GM12864 (cell line): ENCODE data around the gene CELA3B.
"Not testable (repeated sequence)": the region's sequence is repeated elsewhere in the genome, so short reads cannot be mapped to it uniquely, and the experiment has no call there.

Source experiments
- DNase-seq: peaks from one replicate; pipeline ENCODE4 v3.0.0-alpha.2; 2011; ENCODE audit warnings: low read depth
- H3K4me3 ChIP-seq: 2 replicates; pipeline ENCODE4 v1.5.1; 2011; ENCODE audit warnings: mild to moderate bottlenecking, low read depth, low read length, control low read depth
- CTCF ChIP-seq: IDR thresholded peaks from 2 replicates; pipeline ENCODE4 v1.5.1; 2011; ENCODE audit warnings: low read depth, mild to moderate bottlenecking, moderate library complexity, low read length, control low read depth, inconsistent platforms; ENCODE audit errors: missing control alignments

Gene CELA3B

DNA sequence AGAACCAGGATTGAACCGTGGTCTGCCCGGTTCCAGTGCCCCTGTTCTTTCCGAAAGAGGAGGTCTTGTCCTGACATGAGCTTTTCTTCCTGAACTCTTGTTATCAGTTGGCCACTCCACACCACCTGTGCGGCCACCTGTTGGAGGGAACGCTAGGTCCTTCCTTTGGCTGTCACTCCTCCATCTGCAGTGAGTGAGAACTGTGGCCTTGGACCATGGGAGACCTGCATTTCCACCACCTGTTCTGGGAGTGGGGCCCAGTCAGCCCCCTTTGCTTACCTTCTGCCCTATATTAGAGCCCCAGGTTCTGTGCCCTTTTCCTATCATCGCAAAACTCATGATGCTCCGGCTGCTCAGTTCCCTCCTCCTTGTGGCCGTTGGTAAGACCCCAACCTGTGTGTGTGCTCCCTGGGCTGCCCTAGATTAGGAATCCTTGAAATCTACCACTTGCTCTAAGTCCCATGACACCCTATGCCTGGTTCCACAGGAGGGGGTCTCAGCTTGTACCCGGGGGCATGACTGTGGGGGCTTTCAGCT, at the start of gene CELA3B:
CELA3B (plus strand) TSS at position 320 of the 537 bp plus-strand sequence; CDS start at position 338, 18 bp downstream.
- not testable (repeated sequence) for DNase-seq, H3K4me3 ChIP-seq

GRCh38 chr1:21927533-21928237, 49.1 kb upstream of the CELA3B start:
- TF ChIP-seq CTCF, result no peak
- no peak overlapping the region for H3K4me3 ChIP-seq
- no peak for DNase-seq

DNA sequence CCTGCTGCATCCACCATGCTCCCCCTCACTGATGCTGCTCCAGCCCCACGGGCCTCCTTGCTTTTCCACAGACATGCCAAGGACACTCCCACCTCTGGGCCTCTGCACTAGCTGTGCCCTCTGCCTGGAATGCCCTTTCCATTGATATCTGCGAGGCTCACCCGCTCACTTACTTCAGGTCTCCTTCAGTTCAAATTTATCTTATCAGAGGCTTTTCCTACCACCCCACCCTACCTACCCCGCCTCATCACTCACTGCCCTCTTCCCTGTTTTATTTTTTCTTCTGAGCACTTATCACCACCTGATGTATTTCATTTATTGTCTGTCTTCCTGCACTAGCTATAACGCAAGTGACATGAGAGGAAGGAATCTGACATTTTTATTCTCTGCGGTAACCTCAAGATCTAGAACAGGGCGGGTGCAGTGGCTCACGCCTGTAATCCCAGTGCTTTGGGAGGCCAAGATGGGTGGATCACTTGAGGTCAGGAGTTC, 46.7 kb upstream of the CELA3B start:
- no peak for DNase-seq
- no peak overlapping the region for H3K4me3 ChIP-seq
- no peak for TF ChIP-seq CTCF

DNA sequence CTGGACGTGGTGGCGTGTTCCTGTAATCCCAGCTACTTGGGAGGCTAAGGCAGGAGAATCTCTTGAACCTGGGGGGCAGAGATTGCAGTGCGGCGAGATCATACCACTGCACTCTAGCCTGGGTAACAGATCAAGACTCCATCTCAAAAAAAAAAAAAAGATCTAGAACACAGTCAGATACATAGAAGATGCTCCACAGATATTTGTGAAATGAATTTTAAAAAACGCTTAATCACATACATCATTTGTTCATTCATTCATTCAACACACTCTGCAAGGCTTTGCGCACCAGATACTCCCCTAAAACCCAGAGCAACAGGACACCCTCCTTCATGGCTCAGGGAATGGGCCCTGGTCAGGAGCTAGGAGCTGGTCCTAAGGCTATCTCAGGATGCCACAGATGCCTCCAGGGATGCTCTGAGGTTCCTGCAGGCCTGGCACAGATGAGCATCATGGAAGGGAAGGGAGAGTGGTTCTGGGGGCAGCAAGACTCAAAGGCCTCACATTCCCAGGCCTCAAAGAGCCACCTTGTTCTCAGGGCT, 46.1 kb upstream of the CELA3B start:
- H3K4me3 ChIP-seq, result no peak overlapping the region
- no peak for TF ChIP-seq CTCF
- DNase-seq, result no peak

- no peak overlapping the region for H3K4me3 ChIP-seq
- DNase-seq, result no peak
Observed at GRCh38 chr1:21931171-21932093, 45.4 kb upstream of the CELA3B start.

DNA sequence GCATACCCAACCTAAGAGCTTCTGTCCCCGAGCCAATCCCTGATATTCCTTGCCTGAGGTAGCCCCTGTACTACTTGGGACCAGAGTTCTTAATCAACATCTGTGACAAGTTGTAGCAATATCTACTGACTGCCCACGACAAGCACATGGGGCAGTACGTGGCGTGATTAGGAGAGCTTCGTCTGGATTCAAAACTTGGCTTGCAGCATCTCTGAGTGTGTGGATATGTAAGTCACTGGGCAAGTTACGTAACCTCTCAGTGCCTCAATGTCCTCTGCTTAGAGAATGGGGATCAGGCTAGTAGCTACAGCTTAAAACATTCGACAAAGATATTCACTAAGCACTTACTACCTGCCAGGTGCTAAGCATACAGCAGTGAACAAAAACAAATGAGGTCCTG, 44.7 kb upstream of the CELA3B start:
- no peak for TF ChIP-seq CTCF
- H3K4me3 ChIP-seq, result no peak overlapping the region
- DNase-seq, result no peak

More at GRCh38 chr1:21931171-21932093, 45.4 kb upstream of the CELA3B start:
- no peak for TF ChIP-seq CTCF
